HEK293 (cell line): ENCODE data around the gene COL5A1.
A peak's percentile ranks its signal among the peaks of the same experiment; 100 is the strongest.

ENCODE experiments used
- FEZF1 ChIP-seq: fragments of 450-650 bp; formaldehyde crosslinking; IDR thresholded peaks from 2 replicates; pipeline ENCODE4 v1.5.1; 2016; ENCODE audit warnings: missing biosample characterization, missing genetic modification characterization
- SCRT2 ChIP-seq: fragments of 450-650 bp; formaldehyde crosslinking; IDR thresholded peaks from 2 replicates; pipeline ENCODE4 v1.5.1; 2016; ENCODE audit warnings: missing biosample characterization, missing genetic modification characterization
- SP2 ChIP-seq: fragments of 450-650 bp; formaldehyde crosslinking; IDR thresholded peaks from 2 replicates; pipeline ENCODE4 v1.5.1; 2016; ENCODE audit warnings: missing biosample characterization, missing genetic modification characterization
- ZBTB21 ChIP-seq: fragments of 450-650 bp; formaldehyde crosslinking; IDR thresholded peaks from 2 replicates; pipeline ENCODE4 v1.5.1; 2017; ENCODE audit warnings: missing biosample characterization, missing genetic modification characterization
- ZEB2 ChIP-seq: fragments of 450-650 bp; formaldehyde crosslinking; IDR thresholded peaks from 2 replicates; pipeline ENCODE4 v1.5.1; 2016; ENCODE audit warnings: missing biosample characterization, missing genetic modification characterization
- ZFHX2 ChIP-seq: fragments of 450-650 bp; formaldehyde crosslinking; conservative IDR thresholded peaks from 2 replicates; pipeline ENCODE4 v1.5.1; 2016; ENCODE audit warnings: missing biosample characterization, missing genetic modification characterization
- ZIC2 ChIP-seq: fragments of 450-650 bp; formaldehyde crosslinking; IDR thresholded peaks from 2 replicates; pipeline ENCODE4 v1.5.1; 2016; ENCODE audit warnings: missing biosample characterization, missing genetic modification characterization
- ZNF112 ChIP-seq: fragments of 450-650 bp; formaldehyde crosslinking; IDR thresholded peaks from 2 replicates; pipeline ENCODE4 v1.5.0; 2017; ENCODE audit warnings: missing biosample characterization, missing genetic modification characterization
- ZNF175 ChIP-seq: fragments of 450-650 bp; formaldehyde crosslinking; IDR thresholded peaks from 2 replicates; pipeline ENCODE4 v1.5.1; 2016; ENCODE audit warnings: missing biosample characterization, missing genetic modification characterization
- ZNF223 ChIP-seq: fragments of 450-650 bp; formaldehyde crosslinking; IDR thresholded peaks from 2 replicates; pipeline ENCODE4 v1.5.1; 2016; ENCODE audit warnings: missing biosample characterization, missing genetic modification characterization
- ZNF239 ChIP-seq: fragments of 450-650 bp; formaldehyde crosslinking; IDR thresholded peaks from 2 replicates; pipeline ENCODE4 v1.5.1; 2016; ENCODE audit warnings: missing biosample characterization, missing genetic modification characterization
- ZNF324 ChIP-seq: fragments of 450-650 bp; formaldehyde crosslinking; IDR thresholded peaks from 2 replicates; pipeline ENCODE4 v1.5.1; 2016; ENCODE audit warnings: missing biosample characterization, missing genetic modification characterization
- ZNF335 ChIP-seq: fragments of 450-650 bp; formaldehyde crosslinking; conservative IDR thresholded peaks from 2 replicates; pipeline ENCODE4 v1.5.1; 2016; ENCODE audit warnings: missing biosample characterization, missing genetic modification characterization
- ZNF621 ChIP-seq: fragments of 450-650 bp; formaldehyde crosslinking; IDR thresholded peaks from 2 replicates; pipeline ENCODE4 v1.5.1; 2017; ENCODE audit warnings: missing biosample characterization, missing genetic modification characterization
- ZNF76 ChIP-seq: fragments of 450-650 bp; formaldehyde crosslinking; IDR thresholded peaks from 2 replicates; pipeline ENCODE4; 2016; ENCODE audit warnings: low read depth, missing biosample characterization, missing genetic modification characterization, borderline replicate concordance
- TF ChIP-seq, protein P1 (sequence below): fragments of 450-650 bp; formaldehyde crosslinking; IDR thresholded peaks from 2 replicates; pipeline ENCODE4 v1.5.1; 2016; ENCODE audit warnings: missing biosample characterization, missing genetic modification characterization
- TF ChIP-seq, protein P2 (sequence below): fragments of 450-650 bp; formaldehyde crosslinking; IDR thresholded peaks from 2 replicates; pipeline ENCODE4 v1.5.1; 2016; ENCODE audit warnings: missing biosample characterization, missing genetic modification characterization
- TF ChIP-seq, protein P3 (sequence below): fragments of 450-650 bp; formaldehyde crosslinking; IDR thresholded peaks from 2 replicates; pipeline ENCODE4 v1.5.1; 2016; ENCODE audit warnings: missing biosample characterization, missing genetic modification characterization, borderline replicate concordance
- TF ChIP-seq, protein P4 (sequence below): fragments of 450-650 bp; formaldehyde crosslinking; IDR thresholded peaks from 2 replicates; pipeline ENCODE4 v1.5.1; 2016; ENCODE audit warnings: missing biosample characterization, missing genetic modification characterization, borderline replicate concordance
- TF ChIP-seq, protein P5 (sequence below): fragments of 450-650 bp; formaldehyde crosslinking; IDR thresholded peaks from 2 replicates; pipeline ENCODE4 v1.5.1; 2016; ENCODE audit warnings: missing biosample characterization, missing genetic modification characterization, low read depth
- TF ChIP-seq, protein P6 (sequence below): fragments of 450-650 bp; formaldehyde crosslinking; IDR thresholded peaks from 2 replicates; pipeline ENCODE4 v1.5.1; 2016; ENCODE audit warnings: missing biosample characterization, missing genetic modification characterization

COL5A1 gene

DNA sequence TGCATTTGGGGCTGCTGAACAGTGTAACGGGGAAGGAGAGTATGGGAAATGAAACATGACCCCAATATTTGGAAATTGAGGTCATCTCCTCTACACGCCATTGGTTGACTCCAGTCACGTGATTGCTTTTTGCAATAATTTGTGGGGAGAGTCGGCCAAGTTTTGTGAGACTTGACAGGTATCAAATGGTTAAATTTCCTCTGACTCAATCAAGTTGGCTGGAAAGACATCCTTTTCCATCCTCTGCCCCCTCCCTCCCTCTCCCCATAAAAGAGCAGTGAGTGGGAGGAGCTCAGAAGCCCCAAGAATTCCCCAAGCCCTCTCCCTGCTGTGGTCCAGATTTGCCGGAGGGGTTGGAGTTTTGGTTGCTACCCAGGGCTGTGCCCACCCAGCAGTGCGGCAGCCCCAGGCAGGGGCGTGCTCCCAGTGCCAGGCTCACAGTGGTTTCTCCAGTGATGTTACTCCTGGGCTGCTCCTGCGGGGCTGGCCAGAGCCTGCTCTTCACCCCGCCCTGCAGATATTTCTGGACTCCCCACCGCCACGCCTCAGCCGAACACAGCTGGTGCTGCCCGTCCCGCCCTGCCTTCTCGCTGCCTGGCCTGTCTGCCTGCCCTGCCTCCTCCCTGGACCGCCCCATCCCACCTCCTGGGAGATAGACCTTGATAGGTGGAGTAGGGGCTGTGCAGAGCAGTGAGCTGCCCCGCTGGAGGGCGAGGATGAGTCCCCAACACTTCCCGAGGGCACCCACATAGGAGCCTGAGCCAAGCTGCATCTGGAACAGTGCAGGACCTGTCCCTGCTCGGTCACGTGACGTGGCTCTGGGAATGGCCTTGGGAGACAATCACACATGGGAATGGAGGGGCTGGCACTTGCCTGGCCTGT, 3.4 kb downstream of the COL5A1 start (continued):
- no peak for TF ChIP-seq ZNF223
- TF ChIP-seq, protein P1, sequence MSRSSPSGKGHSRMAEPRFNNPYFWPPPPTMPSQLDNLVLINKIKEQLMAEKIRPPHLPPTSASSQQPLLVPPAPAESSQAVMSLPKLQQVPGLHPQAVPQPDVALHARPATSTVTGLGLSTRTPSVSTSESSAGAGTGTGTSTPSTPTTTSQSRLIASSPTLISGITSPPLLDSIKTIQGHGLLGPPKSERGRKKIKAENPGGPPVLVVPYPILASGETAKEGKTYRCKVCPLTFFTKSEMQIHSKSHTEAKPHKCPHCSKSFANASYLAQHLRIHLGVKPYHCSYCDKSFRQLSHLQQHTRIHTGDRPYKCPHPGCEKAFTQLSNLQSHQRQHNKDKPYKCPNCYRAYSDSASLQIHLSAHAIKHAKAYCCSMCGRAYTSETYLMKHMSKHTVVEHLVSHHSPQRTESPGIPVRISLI (tag by site-specific recombination), result peak; percentile 67; the same call in 1 of the 2 replicates
- TF ChIP-seq ZNF112, result no peak
- TF ChIP-seq SCRT2 (tag by site-specific recombination), result no peak
- TF ChIP-seq ZEB2 (tag by site-specific recombination), result peak; percentile 75
- TF ChIP-seq, protein P2, sequence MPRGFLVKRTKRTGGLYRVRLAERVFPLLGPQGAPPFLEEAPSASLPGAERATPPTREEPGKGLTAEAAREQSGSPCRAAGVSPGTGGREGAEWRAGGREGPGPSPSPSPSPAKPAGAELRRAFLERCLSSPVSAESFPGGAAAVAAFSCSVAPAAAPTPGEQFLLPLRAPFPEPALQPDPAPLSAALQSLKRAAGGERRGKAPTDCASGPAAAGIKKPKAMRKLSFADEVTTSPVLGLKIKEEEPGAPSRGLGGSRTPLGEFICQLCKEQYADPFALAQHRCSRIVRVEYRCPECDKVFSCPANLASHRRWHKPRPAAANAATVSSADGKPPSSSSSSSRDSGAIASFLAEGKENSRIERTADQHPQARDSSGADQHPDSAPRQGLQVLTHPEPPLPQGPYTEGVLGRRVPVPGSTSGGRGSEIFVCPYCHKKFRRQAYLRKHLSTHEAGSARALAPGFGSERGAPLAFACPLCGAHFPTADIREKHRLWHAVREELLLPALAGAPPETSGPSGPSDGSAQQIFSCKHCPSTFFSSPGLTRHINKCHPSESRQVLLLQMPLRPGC (tag by site-specific recombination), result peak; percentile 85
- peak; percentile 47; the same call in 1 of the 2 replicates for TF ChIP-seq ZBTB21
- TF ChIP-seq FEZF1, result peak; percentile 78
- TF ChIP-seq, protein P3, sequence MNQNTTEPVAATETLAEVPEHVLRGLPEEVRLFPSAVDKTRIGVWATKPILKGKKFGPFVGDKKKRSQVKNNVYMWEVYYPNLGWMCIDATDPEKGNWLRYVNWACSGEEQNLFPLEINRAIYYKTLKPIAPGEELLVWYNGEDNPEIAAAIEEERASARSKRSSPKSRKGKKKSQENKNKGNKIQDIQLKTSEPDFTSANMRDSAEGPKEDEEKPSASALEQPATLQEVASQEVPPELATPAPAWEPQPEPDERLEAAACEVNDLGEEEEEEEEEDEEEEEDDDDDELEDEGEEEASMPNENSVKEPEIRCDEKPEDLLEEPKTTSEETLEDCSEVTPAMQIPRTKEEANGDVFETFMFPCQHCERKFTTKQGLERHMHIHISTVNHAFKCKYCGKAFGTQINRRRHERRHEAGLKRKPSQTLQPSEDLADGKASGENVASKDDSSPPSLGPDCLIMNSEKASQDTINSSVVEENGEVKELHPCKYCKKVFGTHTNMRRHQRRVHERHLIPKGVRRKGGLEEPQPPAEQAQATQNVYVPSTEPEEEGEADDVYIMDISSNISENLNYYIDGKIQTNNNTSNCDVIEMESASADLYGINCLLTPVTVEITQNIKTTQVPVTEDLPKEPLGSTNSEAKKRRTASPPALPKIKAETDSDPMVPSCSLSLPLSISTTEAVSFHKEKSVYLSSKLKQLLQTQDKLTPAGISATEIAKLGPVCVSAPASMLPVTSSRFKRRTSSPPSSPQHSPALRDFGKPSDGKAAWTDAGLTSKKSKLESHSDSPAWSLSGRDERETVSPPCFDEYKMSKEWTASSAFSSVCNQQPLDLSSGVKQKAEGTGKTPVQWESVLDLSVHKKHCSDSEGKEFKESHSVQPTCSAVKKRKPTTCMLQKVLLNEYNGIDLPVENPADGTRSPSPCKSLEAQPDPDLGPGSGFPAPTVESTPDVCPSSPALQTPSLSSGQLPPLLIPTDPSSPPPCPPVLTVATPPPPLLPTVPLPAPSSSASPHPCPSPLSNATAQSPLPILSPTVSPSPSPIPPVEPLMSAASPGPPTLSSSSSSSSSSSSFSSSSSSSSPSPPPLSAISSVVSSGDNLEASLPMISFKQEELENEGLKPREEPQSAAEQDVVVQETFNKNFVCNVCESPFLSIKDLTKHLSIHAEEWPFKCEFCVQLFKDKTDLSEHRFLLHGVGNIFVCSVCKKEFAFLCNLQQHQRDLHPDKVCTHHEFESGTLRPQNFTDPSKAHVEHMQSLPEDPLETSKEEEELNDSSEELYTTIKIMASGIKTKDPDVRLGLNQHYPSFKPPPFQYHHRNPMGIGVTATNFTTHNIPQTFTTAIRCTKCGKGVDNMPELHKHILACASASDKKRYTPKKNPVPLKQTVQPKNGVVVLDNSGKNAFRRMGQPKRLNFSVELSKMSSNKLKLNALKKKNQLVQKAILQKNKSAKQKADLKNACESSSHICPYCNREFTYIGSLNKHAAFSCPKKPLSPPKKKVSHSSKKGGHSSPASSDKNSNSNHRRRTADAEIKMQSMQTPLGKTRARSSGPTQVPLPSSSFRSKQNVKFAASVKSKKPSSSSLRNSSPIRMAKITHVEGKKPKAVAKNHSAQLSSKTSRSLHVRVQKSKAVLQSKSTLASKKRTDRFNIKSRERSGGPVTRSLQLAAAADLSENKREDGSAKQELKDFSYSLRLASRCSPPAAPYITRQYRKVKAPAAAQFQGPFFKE, result peak; percentile 45; the same call in 1 of the 2 replicates
- TF ChIP-seq, protein P4, sequence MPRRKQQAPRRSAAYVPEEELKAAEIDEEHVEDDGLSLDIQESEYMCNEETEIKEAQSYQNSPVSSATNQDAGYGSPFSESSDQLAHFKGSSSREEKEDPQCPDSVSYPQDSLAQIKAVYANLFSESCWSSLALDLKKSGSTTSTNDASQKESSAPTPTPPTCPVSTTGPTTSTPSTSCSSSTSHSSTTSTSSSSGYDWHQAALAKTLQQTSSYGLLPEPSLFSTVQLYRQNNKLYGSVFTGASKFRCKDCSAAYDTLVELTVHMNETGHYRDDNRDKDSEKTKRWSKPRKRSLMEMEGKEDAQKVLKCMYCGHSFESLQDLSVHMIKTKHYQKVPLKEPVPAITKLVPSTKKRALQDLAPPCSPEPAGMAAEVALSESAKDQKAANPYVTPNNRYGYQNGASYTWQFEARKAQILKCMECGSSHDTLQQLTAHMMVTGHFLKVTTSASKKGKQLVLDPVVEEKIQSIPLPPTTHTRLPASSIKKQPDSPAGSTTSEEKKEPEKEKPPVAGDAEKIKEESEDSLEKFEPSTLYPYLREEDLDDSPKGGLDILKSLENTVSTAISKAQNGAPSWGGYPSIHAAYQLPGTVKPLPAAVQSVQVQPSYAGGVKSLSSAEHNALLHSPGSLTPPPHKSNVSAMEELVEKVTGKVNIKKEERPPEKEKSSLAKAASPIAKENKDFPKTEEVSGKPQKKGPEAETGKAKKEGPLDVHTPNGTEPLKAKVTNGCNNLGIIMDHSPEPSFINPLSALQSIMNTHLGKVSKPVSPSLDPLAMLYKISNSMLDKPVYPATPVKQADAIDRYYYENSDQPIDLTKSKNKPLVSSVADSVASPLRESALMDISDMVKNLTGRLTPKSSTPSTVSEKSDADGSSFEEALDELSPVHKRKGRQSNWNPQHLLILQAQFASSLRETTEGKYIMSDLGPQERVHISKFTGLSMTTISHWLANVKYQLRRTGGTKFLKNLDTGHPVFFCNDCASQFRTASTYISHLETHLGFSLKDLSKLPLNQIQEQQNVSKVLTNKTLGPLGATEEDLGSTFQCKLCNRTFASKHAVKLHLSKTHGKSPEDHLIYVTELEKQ (tag by site-specific recombination), result peak; percentile 13; the same call in 1 of the 2 replicates
- TF ChIP-seq ZNF335 (tag by site-specific recombination), result peak; percentile 41
- TF ChIP-seq ZFHX2 (tag by site-specific recombination), result peak; percentile 54
- TF ChIP-seq SP2, result peak; percentile 39; the same call in 1 of the 2 replicates
- TF ChIP-seq, protein P5, sequence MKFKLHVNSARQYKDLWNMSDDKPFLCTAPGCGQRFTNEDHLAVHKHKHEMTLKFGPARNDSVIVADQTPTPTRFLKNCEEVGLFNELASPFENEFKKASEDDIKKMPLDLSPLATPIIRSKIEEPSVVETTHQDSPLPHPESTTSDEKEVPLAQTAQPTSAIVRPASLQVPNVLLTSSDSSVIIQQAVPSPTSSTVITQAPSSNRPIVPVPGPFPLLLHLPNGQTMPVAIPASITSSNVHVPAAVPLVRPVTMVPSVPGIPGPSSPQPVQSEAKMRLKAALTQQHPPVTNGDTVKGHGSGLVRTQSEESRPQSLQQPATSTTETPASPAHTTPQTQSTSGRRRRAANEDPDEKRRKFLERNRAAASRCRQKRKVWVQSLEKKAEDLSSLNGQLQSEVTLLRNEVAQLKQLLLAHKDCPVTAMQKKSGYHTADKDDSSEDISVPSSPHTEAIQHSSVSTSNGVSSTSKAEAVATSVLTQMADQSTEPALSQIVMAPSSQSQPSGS, result peak; percentile 81
- TF ChIP-seq ZNF621 (tag by site-specific recombination), result no peak
- TF ChIP-seq ZNF175, result no peak
- peak; percentile 50; the same call in 1 of the 2 replicates for TF ChIP-seq ZNF76 (tag by site-specific recombination)
- no peak for TF ChIP-seq ZNF239
- TF ChIP-seq, protein P6, sequence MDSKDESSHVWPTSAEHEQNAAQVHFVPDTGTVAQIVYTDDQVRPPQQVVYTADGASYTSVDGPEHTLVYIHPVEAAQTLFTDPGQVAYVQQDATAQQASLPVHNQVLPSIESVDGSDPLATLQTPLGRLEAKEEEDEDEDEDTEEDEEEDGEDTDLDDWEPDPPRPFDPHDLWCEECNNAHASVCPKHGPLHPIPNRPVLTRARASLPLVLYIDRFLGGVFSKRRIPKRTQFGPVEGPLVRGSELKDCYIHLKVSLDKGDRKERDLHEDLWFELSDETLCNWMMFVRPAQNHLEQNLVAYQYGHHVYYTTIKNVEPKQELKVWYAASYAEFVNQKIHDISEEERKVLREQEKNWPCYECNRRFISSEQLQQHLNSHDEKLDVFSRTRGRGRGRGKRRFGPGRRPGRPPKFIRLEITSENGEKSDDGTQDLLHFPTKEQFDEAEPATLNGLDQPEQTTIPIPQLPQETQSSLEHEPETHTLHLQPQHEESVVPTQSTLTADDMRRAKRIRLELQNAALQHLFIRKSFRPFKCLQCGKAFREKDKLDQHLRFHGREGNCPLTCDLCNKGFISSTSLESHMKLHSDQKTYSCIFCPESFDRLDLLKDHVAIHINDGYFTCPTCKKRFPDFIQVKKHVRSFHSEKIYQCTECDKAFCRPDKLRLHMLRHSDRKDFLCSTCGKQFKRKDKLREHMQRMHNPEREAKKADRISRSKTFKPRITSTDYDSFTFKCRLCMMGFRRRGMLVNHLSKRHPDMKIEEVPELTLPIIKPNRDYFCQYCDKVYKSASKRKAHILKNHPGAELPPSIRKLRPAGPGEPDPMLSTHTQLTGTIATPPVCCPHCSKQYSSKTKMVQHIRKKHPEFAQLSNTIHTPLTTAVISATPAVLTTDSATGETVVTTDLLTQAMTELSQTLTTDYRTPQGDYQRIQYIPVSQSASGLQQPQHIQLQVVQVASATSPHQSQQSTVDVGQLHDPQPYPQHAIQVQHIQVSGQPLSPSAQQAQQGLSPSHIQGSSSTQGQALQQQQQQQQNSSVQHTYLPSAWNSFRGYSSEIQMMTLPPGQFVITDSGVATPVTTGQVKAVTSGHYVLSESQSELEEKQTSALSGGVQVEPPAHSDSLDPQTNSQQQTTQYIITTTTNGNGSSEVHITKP (tag by site-specific recombination), result peak; percentile 93
- peak; percentile 49; the same call in 1 of the 2 replicates for TF ChIP-seq ZNF324 (tag by site-specific recombination)
- TF ChIP-seq ZIC2 (tag by site-specific recombination), result peak; percentile 96
